Dermis microvascular lymphatic vessel endothelial cell (primary cell): ENCODE data around the gene SNX27. TPM values are rescaled to one million over a fixed set of nuclear protein-coding genes. Genes with fewer than 3 reads are reported as not detected.

ENCODE experiments used
- DNase-seq, 2 donors: peaks; one replicate each; pipeline versions ENCODE4 v3.0.0 to v3.0.0-alpha.2; 2010; ENCODE audit warnings: low read depth in 2 of 2
- total RNA-seq: library from RNA; depleted of rRNA; stranded (reverse); fragments of >200 nt; gene quantifications from 2 replicates; pipeline ENCODE4 v1.2.1, GENCODE V29; 2014

SNX27 gene
- 12.6 and 12.8 TPM in 2 replicates for total RNA-seq

- DNase-seq: peak; percentile 78 to 95
These were observed at the start of gene SNX27 for GRCh38 chr1:151611832-151612500. Gene SNX27 (plus strand): TSS chr1:151612050. CDS start chr1:151612202, 152 bp downstream.

DNA sequence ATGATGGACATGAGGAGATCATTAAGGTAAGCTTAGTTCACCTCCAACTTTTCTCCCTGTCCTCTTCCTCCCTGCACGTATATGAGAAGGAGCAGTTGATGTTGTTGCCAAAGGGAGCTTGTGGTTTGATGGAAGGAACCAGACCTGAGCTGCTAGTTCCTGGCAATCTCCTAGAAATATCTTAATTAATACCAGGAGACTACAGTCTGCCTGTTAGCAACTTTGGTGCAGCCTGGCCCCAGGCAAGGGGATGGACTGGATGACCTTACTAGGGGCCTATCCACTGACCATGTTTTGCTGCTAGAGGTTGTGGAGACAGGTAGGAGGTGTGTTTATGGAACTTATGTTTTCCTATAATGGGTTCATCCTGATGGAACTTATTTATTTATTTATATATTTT lies 49.2 kb upstream of the SNX27 start:
- no peak for DNase-seq

- no peak for DNase-seq
These were observed 48.5 kb upstream of the SNX27 start for GRCh38 chr1:151563376-151563775.

DNA sequence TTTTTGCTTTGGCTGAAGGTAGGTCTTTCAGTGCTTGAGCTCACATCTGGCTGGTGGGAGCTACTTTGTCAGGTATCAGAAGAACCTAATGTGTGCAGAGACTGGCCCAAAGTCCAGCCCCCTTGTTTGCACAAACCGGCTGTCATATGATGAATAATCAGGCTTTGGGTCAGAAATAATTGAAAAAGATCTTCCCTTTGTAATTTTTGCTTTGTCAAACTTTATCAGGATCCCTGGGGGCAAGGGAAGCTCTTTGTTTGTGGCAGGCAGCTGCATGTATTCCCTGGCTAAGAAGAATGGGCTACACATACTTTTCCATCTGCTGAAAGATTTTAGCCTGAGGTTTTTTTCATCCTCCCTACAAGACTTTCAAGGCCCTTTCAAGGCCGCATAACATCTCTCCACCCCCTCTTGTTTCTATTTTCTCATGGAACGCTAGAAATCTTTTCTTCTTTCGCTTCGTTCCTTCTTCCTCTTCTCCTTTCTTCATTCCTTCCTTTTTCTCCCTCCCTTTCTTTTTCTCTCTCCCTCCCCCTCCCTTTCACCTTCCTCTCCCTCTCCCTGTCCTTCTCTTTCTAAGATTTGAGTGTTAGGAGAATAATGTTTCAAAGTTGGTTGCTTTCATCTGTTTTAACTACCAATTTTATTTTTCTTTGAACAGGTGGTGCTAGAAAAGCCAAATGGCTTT lies 46.2 kb upstream of the SNX27 start:
- DNase-seq: no peak

DNA sequence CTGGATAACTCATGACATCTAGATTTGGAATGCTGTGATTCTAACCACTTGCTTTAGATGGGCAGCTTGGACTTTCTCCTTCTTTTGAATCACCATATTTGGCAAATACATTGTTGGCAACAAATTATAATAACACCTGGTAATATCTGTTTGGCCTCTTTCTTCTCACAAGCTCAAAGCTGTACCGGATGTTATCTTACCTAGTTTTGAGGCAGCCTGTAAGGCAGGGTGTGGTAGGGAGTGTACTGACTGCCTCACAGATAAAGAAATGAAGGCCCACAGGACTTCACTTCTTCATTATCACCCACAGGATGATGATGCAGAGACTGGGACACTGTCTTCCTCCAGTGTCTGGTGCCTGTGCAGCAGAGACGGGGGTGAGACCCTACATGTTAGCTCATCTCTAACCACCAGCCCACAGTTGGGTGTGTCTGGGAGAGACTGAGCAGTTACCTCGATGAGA lies 43.2 kb upstream of the SNX27 start:
- DNase-seq: no peak

- no peak for DNase-seq
These were observed 41.0 kb upstream of the SNX27 start for GRCh38 chr1:151570819-151571218.

DNA sequence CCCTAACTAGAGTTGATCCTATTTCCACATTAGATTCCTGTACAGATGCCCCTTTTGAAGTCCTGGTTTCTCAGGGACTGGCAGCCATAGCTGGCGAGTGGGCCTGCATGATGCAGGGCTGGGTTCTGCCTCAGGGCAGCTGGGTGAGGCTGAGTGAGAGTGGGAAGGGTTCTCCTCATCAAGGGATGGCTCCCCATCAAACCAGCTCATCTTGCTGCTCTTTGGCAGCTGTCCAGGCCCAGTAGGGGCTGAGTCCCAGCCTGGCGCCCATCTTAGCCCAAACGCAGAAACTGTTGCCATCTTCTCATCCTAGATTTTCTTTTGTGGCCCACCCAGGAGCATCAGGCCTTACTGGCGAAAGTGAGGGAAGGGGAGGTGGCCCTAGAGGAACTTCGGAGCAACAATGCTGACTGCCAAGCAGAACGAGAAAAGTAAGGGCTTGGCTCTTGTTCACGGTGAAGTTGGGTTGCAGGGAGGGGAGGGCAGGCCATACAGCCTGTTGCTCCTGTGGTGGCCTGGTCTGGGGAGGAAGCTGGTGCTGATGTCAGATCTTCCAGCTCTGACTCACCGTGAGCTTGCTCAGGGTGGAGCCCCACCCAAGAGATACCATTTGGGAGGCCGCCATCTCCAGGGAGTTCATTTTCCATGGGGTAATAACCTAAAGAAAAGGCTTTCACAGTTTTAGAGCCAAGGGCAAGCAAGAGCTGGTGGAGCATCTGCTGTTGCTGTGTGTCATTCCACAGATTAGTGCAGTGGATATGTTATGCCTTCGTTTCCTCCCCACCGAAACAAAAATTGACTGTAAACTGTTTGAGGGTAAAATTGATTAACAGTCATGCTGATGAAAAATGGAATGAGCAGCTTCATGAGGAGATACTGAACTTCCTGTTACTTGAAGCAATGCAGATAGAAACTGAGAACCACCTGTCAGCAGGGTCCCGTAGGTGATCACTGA lies 37.0 kb upstream of the SNX27 start:
- peak in 1 of 2 donors; percentile 31 for DNase-seq

DNA sequence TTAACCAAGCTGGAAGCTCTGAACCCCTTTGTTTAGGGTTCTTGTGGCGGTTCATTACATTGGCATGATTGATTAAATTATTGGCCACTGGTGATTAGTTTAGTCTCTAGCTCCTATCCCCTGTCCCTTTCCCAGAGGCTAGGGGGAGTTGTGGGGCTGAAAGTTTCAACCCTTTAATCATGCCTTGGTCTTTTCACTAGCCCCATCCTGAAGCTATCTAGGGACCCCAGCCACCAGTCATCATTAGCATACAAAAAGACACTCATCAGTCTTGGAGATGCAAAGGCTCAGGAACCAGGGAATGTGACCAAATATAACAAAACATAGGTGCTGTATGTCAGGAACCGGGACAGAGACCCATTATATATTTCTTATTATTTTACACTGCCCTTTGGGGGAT lies 34.7 kb upstream of the SNX27 start:
- DNase-seq: no peak

DNA sequence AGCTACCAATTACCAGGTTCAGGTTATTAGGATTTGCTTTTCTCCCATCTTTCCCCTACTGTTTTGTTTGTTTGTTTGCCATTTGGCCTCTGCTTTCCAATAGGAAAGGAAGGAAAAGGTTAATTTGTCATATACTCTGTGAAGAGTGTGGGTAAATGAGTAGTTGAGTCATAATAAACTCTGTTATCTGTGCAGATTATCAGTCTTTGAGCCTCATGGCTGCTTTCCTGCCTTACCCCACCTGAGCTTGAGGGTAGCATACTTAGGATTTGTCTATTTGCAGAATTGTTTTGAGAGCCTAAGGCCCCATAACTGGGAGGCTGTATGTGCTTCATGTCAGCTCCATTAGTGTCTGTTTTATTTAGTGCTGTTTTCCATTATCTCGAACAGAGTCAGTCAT lies 32.9 kb upstream of the SNX27 start:
- DNase-seq: no peak

DNA sequence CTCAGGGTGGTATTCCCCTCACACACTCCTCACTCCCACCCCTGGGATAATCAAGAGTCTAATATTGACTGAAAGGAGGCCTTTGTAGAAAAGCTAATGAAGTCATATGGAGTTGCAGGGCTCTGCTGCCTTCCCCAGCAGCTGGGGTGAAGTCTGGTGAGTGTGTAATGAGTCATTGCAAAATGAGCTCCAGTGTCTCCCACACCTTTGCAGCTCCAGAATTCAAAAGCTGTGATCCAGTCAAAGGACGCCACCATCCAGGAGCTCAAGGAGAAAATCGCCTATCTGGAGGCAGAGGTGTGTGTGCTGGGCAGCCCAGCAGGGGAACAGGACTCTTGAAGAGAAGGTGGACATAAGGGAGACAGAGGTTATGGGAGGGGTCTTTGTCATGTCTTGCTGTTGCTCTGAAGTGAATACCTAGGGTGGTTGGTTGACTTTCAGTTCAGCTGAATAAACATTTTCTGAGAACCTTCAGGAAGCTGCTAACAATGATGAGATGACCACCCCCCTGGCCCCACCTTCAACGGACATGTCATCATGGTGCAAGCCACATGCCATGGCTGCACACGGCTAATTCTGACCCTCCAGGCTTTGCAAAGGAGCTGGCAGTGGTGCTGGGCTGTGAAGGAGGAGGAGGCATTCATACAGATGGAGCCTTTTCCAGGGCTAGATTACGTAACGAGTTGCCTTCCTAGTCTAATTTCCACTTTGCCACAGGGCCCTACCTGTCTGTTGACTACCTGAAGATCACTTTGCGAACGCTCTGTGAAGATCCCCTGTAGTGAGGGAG lies 32.2 kb upstream of the SNX27 start:
- DNase-seq: no peak

- no peak for DNase-seq
These were observed 30.4 kb upstream of the SNX27 start for GRCh38 chr1:151581451-151581850.

- DNase-seq: no peak
These were observed 29.9 kb upstream of the SNX27 start for GRCh38 chr1:151581921-151582320.

DNA sequence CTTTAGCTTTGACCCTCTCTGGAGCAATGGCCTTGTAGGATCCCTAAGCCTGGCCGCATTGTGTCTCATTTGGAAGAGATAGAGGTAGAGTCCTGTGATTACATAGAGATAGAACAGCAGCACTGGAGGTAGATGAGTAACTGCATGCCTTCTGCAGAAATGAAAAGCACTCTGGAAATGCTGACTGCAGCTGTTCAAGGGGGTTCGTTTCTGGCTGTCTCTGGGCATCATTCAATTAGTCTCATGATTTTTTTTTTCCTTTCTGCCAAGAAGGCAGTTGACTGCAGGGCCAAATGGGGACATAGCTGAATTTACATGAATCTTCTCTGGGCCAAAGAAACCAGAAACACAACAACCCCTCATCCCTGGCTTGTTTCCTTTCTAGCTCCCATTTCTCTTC lies 28.1 kb upstream of the SNX27 start:
- DNase-seq: no peak

DNA sequence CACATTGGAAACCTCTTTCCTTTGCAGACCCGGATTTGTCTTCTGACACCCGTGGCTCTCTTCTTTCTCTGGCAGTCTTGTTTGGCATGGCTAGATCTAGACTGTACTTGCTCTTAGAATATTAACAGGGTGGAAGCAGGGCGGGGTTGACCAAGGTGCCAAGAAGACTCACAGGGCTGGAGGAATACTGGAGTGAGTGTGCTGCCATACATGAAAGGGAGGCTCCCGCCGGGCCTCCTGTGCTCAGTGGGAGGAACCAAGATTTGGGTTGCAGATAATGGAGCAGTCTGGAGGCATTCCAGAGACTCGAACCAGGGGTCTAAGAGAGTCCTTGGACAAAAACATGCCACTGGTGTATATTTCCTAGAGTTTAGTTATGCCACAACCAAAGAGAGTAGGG lies 27.6 kb upstream of the SNX27 start:
- DNase-seq: no peak

DNA sequence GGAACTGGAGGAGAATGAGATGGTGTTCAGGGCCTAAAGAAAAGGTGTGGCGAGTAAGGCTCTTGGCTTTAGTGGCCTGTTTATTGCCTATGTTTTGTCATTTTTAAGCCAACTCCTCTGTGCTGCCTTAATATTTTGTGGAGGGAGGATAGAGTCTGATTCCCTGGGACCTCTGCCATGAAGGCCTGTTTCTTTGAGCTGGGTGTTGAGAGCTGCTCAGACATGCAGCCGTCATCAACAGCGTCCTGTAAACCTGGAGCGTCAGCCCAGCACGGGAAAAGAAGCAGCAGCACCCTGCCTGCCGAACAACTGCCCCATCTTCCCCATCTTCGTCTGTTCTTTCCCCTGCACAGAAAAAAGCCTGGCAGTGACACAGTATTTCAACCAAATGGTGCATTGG lies 27.1 kb upstream of the SNX27 start:
- no peak for DNase-seq

DNA sequence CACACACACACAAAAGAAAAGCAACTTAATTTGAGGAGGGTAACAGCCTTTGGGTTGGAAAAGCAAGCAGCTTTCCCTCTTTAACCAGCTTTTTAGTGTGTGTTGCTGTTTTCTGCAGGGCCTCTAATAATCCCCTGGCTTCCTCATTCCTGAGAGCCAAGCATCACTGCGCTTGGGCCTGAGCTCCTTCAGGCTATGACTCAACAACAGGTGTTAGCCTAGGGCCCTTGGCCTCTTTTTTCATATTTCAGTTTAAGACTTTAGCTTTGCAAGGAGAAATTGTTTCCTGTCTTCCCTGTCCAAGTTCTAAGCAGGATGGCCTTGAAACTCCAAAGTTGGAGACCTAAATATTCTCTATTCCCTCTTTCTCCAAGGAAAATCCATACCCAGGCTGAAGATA lies 26.2 kb upstream of the SNX27 start:
- DNase-seq: peak in 1 of 2 donors; percentile 19

DNA sequence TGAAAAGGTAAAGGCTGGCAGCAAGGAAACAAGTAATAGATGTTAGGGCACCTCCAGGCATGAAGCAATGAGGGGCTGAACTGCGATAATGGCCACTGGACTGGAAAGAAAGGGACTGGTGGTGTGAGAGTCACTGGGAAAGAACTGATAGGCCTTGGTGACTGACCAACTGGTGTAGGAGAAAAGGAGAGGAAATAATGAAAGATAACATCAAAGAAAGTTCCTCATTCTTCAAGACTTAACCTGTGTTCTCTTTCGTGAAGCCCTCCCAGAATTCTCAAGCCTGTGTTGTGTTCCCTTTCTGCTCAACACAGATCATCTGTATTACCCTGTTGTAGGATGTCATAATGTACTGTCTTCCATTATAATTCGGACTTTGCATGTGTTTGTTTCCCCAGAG lies 20.9 kb upstream of the SNX27 start:
- DNase-seq: no peak

DNA sequence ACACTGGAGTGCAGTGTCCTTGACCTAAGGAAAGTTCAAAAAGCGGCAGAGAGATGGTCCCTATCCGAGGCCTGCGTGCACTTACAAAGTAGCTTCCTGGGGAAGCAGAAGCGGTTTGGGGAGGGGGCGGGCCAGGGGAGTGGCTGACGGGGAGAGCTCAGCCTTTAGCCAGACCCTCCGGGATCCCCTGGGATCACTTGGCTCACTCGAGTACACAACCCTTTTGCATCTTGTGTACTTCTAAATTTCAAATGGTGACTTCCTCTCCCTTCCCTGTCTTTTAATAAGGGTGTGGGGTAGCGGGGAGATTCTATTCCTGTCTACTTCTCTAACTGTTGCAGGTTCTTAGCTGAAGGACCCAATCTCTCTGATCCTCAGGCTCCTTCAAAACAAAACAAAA lies 18.1 kb upstream of the SNX27 start:
- DNase-seq: no peak

DNA sequence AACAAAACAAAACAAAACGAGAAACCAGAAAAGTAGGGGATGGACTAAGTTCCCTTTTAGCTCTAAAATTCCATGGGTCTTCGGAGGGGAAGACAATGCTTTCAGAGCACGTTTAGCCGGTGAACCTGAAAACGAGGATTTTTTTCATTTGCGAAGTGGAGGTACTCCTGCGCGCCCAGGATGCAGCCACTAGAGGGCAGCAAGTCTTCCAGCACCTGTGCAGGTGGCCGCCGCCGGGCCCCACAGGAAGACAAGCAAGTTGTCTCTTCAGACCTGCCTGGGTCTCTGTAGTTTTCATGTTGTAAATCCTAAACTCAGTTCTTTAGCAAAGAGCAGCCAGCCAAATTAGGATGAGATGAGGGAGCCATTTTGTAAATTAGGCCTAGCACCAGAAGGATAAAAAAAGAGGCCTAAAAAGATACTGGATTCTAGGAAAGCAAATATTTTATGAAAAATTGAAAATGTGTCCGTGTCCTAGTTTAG lies 17.7 kb upstream of the SNX27 start:
- peak; percentile 40 to 64 for DNase-seq

DNA sequence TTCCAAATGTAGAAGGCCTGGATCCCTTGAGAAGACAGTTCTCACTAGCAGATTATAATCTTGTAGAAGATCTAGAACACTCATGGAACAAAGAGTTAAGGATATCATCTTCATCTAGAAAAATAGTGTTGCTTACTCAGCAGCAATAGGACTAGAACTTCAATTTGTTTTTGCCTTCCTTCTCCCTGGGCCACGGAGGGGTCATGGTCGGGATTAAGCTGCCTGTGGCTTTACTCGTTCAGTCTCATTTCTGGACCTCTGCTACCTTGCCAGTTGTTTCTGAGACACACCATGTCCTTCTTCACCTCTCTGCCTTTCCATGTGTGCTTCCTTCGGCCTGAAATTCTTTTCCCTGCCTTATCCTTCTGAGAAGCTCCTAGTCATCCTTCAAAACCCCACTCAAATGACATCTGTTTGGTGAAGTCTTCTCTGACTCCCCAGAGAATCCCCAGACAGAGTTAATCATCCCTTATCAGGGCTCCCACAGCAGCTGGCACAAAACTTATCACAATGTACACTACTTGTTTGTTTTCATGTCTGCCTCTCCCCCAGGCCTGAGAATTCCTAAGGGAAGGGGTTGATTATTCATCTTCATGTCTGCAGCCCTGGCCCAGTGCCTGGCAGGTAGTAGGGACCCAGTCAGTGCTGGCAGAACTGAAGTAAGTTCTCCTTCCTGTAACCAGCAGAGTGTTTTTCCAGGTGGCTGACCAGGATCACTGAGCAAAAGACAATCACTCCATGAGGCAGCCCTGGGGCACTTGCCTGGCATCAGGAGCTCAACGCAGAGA lies 15.5 kb upstream of the SNX27 start:
- DNase-seq: peak in 1 of 2 donors; percentile 71
